H1 (cell line): ENCODE data around the gene UBQLN4. TPM values are rescaled to one million over a fixed set of nuclear protein-coding genes. Genes with fewer than 3 reads are reported as not detected.

Experiments used
- BACH1 ChIP-seq: IDR thresholded peaks from 2 replicates; pipeline ENCODE4 v1.6.1; 2012; ENCODE audit warnings: low read length, improper control_type of control experiment
- CHD7 ChIP-seq: fragments of 300-600 bp; sonication (generic); IDR thresholded peaks from 2 replicates; pipeline ENCODE4 v1.7.1; 2012; ENCODE audit warnings: low read length, moderate library complexity, mild to moderate bottlenecking, inconsistent platforms; ENCODE audit not compliant: insufficient replicate concordance
- CTBP2 ChIP-seq: IDR thresholded peaks from 2 replicates; pipeline ENCODE4 v1.7.0; 2011; ENCODE audit warnings: borderline replicate concordance, mild to moderate bottlenecking, moderate library complexity, mixed read lengths, low read length; ENCODE audit not compliant: insufficient read depth, insufficient read length
- EZH2 ChIP-seq: fragments of 200-600 bp; sonication (generic); IDR thresholded peaks from 2 replicates; pipeline ENCODE4 v1.7.1; 2012; ENCODE audit warnings: low read depth, mild to moderate bottlenecking, moderate library complexity, low read length, inconsistent platforms; ENCODE audit not compliant: severe bottlenecking
- GABPA ChIP-seq: IDR thresholded peaks from 2 replicates; pipeline ENCODE4 v1.6.1; 2011; ENCODE audit warnings: mild to moderate bottlenecking, low read length, moderate library complexity, borderline replicate concordance; ENCODE audit not compliant: insufficient read depth
- KDM1A ChIP-seq: fragments of 200-600, 300-600 bp; sonication (generic); IDR thresholded peaks from 2 replicates; pipeline ENCODE4 v1.7.1; 2016; ENCODE audit warnings: mild to moderate bottlenecking, low read length, borderline replicate concordance
- SAP30 ChIP-seq: fragments of 300-600 bp; sonication (generic); IDR thresholded peaks from 2 replicates; pipeline ENCODE4 v1.7.1; 2012; ENCODE audit warnings: low read length, moderate library complexity, mild to moderate bottlenecking, inconsistent platforms; ENCODE audit not compliant: insufficient read depth, insufficient replicate concordance
- SIN3A ChIP-seq, 2 experiments: IDR thresholded peaks in 1 of 2; conservative IDR thresholded peaks in 1 of 2; 2 replicates each; pipeline ENCODE4 v1.6.1; 2011 to 2012; ENCODE audit warnings: low read length in 2 of 2, improper control_type of control experiment in 1 of 2, low read depth in 1 of 2, mild to moderate bottlenecking in 1 of 2
- SIX5 ChIP-seq: IDR thresholded peaks from 2 replicates; pipeline ENCODE4 v1.6.1; 2011; ENCODE audit warnings: mild to moderate bottlenecking, low read depth, low read length
- SP1 ChIP-seq: IDR thresholded peaks from 2 replicates; pipeline ENCODE4 v1.6.1; 2011; ENCODE audit warnings: low read depth, low read length
- TBP ChIP-seq: IDR thresholded peaks from 2 replicates; pipeline ENCODE4 v1.6.1; 2011; ENCODE audit warnings: low read depth, low read length, improper control_type of control experiment
- polyA plus RNA-seq, 7 experiments: library from polyadenylated mRNA; depleted of rRNA in 3 of 7; stranded (reverse) in 5 of 7; unstranded in 2 of 7; fragments of >200 nt in 5 of 7; fragments of 200-250 nt in 2 of 7; gene quantifications; 1 replicate in 5 of 7; 2 replicates in 1 of 7; 4 replicates in 1 of 7; pipeline versions ENCODE4 v1.2.1 to v1.2.3, GENCODE V29; 2011 to 2013; ENCODE audit warnings: missing spikeins in 2 of 7, mixed read lengths in 2 of 7
- total RNA-seq: library from RNA; stranded (reverse); fragmentation: NEBNext Ultra II Directional; extraction: Animal tissue kit (Norgen Biotek cat#: 25700); gene quantifications from 2 replicates; pipeline ENCODE4 v1.2.1, GENCODE V29; 2021

Gene UBQLN4
- total and polyA plus RNA-seq, 2 of the 8 experiments (the other 6 are each of a cell fraction or from before 2014, with no cell fraction given), result 37.7 to 52.0 TPM

GRCh38 chr1:156073740-156074139 is 20.1 kb upstream of the UBQLN4 start (continued):
- TF ChIP-seq CHD7 (peak; percentile 59), CTBP2 (peak; percentile 82), SIX5 (no peak), SP1 (peak; percentile 69), BACH1 (no peak), TBP (no peak), GABPA (no peak), KDM1A (peak; percentile 62; the same call in 1 of the 2 replicates), SAP30 (no peak), SIN3A (conservative IDR thresholded peaks at IDR 0.05 in 1 of 2, IDR thresholded peaks at IDR 0.05 in 1 of 2; ENCODE audit: low read depth in 1 of 2, low read length in 2 of 2) (0 out of 4 replicates have a peak, but pooled peaks of 1 of the 2 experiments have one; percentile 45), EZH2 (no peak)
